Measurements from ENCODE around the gene PALMD. TPM values are rescaled to one million over a fixed set of nuclear protein-coding genes. Genes with fewer than 3 reads are reported as not detected.

Gene PALMD
- total RNA-seq, 3 donors from 2014 or later (not counting 1 experiment from before 2014, with no cell fraction given): not detected

- no peaks in the 10 kb centered on the region for H3K4me1 Mint-ChIP-seq
- no peaks in the 10 kb centered on the region for H3K9me3 Mint-ChIP-seq
- peaks cover 12 to 52% of the 10 kb centered on the region in 2 donors for H3K27me3 Mint-ChIP-seq (ENCODE audit: low read depth in 2 of 2)
- Histone ChIP-seq H3K27me3 (ENCODE audit: control insufficient read depth, insufficient read depth, low read length) (peaks cover 5% of the 10 kb centered on the region), H3K9me3 (ENCODE audit: control insufficient read depth, insufficient read depth, low read length) (no peaks in the 10 kb centered on the region), H3K4me1 (ENCODE audit: control insufficient read depth, insufficient read depth, low read length) (no peaks in the 10 kb centered on the region), H3K36me3 (ENCODE audit: control insufficient read depth, insufficient read depth, low read length) (no peaks in the 10 kb centered on the region), H3K4me3 (ENCODE audit: low read length) (no peak overlapping the region), H3K27ac (ENCODE audit: low read length) (no peak overlapping the region)
- DNase-seq (no peak), ATAC-seq (no peak)
- 96% methylated on average over 2 of the region's 2 CpGs for WGBS (ENCODE audit: insufficient coverage)
- intact Hi-C loops (cut with micrococcal nuclease): no loop called here
- H3K27ac Mint-ChIP-seq: no peak overlapping the region
- no peaks in the 10 kb centered on the region for H3K36me3 Mint-ChIP-seq
- TF ChIP-seq CTCF (IDR thresholded peaks at IDR 0.05): no peak
- no peak overlapping the region for H3K4me3 Mint-ChIP-seq
Measured at GRCh38 chr1:99696616-99697015, 50.7 kb downstream of the PALMD start.

- no peak overlapping the region for H3K27ac Mint-ChIP-seq
- no peak overlapping the region for H3K27ac ChIP-seq (ENCODE audit: low read length)
- H3K4me3 ChIP-seq (ENCODE audit: low read length): no peak overlapping the region
- H3K27me3 Mint-ChIP-seq (ENCODE audit: low read depth in 2 of 2): peaks cover 12 to 62% of the 10 kb centered on the region in 2 donors
- H3K27me3 ChIP-seq (ENCODE audit: control insufficient read depth, insufficient read depth, low read length): peaks cover 5% of the 10 kb centered on the region
- DNase-seq: no peak
- H3K9me3 Mint-ChIP-seq: no peaks in the 10 kb centered on the region
- intact Hi-C loops (cut with micrococcal nuclease): no loop called here
- H3K4me1 Mint-ChIP-seq: no peaks in the 10 kb centered on the region
- no peak for ATAC-seq
- H3K4me3 Mint-ChIP-seq: no peak overlapping the region
- no peak for TF ChIP-seq CTCF (IDR thresholded peaks at IDR 0.05)
- no peaks in the 10 kb centered on the region for H3K36me3 Mint-ChIP-seq
- no peaks in the 10 kb centered on the region for H3K9me3 ChIP-seq (ENCODE audit: control insufficient read depth, insufficient read depth, low read length)
- WGBS (ENCODE audit: insufficient coverage): 63% methylated on average over 1 of the region's 1 CpG
- H3K36me3 ChIP-seq (ENCODE audit: control insufficient read depth, insufficient read depth, low read length): no peaks in the 10 kb centered on the region
- no peaks in the 10 kb centered on the region for H3K4me1 ChIP-seq (ENCODE audit: control insufficient read depth, insufficient read depth, low read length)
Measured at GRCh38 chr1:99697580-99697979, 51.7 kb downstream of the PALMD start.

- H3K36me3 Mint-ChIP-seq: no peaks in the 10 kb centered on the region
- H3K27ac ChIP-seq (ENCODE audit: low read length): no peak overlapping the region
Measured at GRCh38 chr1:99700020-99700419, 54.1 kb downstream of the PALMD start.

More at GRCh38 chr1:99700020-99700419, 54.1 kb downstream of the PALMD start:
- ATAC-seq (no peak), DNase-seq (no peak)
- Histone ChIP-seq H3K36me3 (ENCODE audit: control insufficient read depth, insufficient read depth, low read length) (no peaks in the 10 kb centered on the region), H3K4me3 (ENCODE audit: low read length) (no peak overlapping the region), H3K4me1 (ENCODE audit: control insufficient read depth, insufficient read depth, low read length) (peaks cover 6% of the 10 kb centered on the region), H3K9me3 (ENCODE audit: control insufficient read depth, insufficient read depth, low read length) (no peaks in the 10 kb centered on the region), H3K27me3 (ENCODE audit: control insufficient read depth, insufficient read depth, low read length) (peaks cover 5% of the 10 kb centered on the region)
- Mint-ChIP-seq H3K4me3 (no peak overlapping the region), H3K9me3 (no peaks in the 10 kb centered on the region), H3K4me1 (peaks cover 7 to 11% of the 10 kb centered on the region in 2 donors), H3K27ac (no peak overlapping the region), H3K27me3 (ENCODE audit: low read depth in 2 of 2) (peaks cover 12 to 56% of the 10 kb centered on the region in 2 donors)
- no peak for TF ChIP-seq CTCF (IDR thresholded peaks at IDR 0.05)
- 83% methylated on average over 3 of the region's 3 CpGs for WGBS (ENCODE audit: insufficient coverage)
- intact Hi-C loops (cut with micrococcal nuclease): loop anchor here (10.0 kb wide), 1 partner anchor 515 kb away; no protein-coding TSS in a partner anchor
